Stimulated activated CD8-positive, alpha-beta memory T cell treated with anti-CD3 and anti-CD28 coated beads, Interleukin-15, amount 100 ng/mL, for 48 hours (primary cell): Measurements from ENCODE around the gene ULK4.

ENCODE experiments used
- DNase-seq, 2 donors: peaks; one replicate each; pipeline ENCODE4 v3.0.0-alpha.2; 2020; ENCODE audit warnings: low read depth in 2 of 2

Gene ULK4

DNA sequence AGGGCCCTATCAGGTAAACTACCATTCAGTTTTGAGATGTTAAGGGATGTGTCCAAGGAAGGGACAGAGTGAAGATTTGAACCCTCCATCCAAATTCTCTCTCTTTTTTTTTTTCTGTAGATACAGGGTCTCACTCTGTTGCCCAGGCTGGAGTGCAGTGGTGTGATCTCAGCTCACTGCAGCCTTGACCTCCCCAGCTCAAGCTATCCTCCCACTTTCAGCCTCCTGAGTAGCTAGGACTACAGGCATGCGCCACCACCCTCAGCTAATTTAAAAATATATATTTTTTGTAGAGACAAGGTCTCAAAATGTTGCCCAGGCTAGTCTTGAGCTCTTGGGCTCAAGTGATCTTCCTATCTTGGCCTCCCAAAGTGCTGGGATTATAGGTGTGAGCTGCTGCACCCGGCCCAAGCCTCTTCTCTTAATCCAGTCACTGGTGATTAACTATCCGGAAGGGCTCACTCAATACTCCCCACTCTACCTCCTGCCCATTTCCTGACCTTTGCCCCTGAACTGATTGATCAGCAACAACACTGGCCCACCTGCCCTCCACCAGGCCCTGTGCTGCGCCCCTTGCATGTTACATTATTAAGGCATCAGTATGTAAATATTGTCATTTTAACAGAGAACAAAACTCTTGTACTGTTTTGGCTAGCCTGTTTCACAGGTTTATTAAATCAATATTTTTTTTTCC lies 597.9 kb downstream of the ULK4 start:
- no peak for DNase-seq

- no peak for DNase-seq
These were observed 599.0 kb downstream of the ULK4 start for GRCh38 chr3:41362638-41363559.

DNA sequence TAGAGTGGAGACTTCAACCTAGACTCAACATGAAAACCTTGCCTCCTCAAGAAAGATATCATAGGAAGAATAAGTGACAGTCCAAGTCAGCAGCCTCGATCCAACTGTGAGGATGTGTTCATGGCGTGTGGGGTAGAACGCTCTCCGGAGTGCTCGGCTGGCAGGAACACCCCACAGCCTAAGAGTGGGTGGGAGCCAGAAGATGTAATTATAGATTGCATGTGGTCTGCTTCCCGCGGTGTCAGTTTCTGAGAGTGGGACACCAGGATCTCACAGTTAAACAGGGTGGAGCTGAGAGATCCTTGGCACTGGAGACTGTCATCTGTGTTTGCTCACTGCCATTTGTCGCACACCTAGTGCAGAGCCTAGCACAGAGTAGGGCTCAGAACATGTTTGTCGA lies 604.6 kb downstream of the ULK4 start:
- no peak for DNase-seq

DNA sequence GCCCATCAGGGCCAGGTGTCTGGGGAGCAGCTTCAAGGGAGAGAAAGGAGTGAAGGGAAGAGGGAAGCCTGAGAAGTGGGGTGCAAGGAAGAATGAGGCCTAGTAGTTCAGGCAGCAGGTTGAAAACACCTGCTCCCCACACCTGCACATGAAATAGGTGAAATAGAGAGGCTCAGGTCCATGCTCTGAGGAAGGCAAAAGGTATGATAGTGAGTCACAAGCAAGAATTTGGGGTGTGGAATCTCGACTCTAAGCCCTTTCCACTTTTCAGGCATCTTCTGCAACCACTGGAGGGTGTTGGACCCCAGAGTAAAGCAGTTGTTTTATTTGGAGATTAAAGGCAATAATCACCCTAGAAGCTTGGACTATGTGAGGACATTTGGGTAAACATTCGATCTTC lies 605.1 kb downstream of the ULK4 start:
- no peak for DNase-seq

DNA sequence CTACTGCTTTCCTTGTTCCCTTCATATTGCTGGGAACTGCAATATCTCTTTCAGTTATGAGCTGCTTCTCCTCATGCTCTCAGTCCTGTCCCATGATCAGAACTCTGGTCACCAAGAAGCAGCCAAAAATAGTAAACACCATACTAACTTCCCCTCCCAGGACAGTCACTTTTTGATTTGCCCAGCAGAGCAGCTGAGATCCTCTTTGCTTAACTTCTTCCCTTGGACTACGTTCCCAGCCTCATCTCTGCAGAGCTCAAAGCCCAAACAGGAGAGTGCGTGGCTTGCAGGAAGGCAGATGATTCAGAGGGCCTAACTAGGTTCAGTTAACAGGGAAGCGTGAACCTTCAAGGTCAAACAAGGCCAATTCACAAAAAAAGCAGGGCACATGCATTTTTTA lies 609.4 kb downstream of the ULK4 start:
- DNase-seq = no peak

GRCh38 chr3:41350441-41350840 lies 611.5 kb downstream of the ULK4 start:
- DNase-seq = no peak

GRCh38 chr3:41348401-41348800 lies 613.5 kb downstream of the ULK4 start:
- no peak for DNase-seq

- DNase-seq = no peak
These were observed 615.1 kb downstream of the ULK4 start for GRCh38 chr3:41346698-41347270.

DNA sequence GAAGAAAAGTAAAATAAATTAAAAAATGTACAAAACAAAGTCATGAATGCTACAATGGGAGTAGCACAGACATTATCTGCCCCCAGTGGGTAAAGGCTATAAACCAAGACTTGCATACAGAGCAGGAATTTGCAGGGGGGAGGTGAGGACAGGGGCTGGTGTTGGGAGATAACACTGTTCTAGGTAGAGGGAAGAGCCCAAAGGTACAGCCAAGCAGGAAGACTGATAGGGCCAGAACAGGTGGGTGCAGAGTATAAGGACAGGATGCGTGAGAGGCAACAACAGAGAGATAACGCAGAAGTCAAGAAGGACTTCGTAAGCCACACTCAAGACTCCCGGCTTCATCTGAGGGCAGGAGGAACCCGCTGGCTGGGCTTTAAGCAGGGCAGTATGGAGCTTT lies 616.1 kb downstream of the ULK4 start:
- DNase-seq = no peak

DNA sequence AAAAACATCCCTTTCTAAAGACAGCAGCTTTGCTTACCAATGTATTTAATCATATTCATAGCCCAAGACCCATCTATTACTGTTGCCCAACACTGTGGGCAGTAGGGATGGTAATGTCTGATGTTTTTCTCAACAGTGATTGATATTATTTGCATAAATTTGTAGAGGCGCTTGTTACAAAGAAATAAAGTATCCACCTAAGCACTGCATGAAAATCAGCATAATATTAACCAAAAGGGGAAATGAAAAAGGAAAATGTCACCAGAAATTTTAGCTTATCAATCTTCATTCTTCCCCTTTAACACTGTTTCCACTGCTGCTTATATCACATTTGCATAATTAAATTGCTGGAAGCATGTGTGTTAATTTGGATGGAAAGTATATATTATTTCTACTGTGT lies 622.1 kb downstream of the ULK4 start:
- DNase-seq = no peak

DNA sequence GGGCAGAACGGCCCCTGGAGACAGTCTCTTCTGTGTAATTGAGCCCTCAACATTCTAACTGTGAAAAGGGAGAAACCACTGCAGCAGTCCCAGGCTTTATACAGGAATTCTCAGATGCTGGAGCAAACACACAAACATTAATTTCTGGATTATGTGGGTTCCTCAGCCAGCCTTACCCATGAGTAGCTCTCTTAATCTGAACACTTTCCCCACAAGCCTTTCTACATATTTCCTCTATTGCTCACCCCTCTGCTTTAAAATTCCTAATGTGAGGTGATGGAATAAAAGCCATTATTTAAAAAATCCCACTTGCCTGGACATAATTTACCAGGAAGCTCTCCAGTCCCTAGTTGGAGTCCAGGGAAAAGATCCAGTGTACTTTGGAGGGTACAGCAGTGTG lies 623.6 kb downstream of the ULK4 start:
- no peak for DNase-seq

- DNase-seq = no peak
These were observed 627.5 kb downstream of the ULK4 start for GRCh38 chr3:41334426-41334825.

DNA sequence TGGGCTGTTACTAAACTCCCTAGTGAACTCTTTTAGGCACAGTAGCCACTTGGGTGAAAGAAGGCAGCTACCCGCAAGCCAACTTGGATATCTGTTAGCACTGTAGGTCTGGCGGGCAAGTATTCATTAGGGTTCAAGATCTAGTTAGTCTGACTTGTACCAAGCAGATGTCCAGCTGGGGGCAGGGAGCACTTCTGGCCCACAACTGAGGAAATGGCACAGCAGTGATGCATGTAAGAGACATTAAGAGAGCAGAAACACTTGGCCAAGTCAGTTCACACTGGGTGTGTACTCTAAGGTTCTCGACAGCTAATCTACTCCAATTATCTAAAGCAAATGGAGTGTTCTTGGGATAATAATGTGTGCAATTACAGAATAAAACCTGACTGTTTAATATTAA lies 630.9 kb downstream of the ULK4 start:
- no peak for DNase-seq

DNA sequence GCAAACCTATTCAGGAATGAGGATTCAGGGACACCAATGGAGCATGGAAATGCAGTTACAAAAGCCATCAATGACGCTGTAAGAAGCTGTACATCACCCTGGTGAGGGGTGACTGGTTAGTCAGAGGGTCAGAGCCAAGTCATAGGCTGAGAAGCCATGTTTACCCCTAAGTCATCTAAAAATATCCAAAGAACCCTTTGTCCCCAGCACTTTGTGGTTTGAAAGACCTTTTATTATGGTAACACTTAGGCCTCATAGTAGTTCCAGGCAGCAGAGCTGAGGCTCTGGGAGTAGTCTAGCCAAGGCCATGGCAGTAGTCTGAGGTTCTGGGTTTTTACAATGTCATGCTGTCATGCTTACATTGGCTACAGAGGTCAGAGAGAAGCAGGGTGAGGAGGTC lies 631.4 kb downstream of the ULK4 start:
- no peak for DNase-seq

GRCh38 chr3:41329881-41330280 lies 632.0 kb downstream of the ULK4 start:
- no peak for DNase-seq

GRCh38 chr3:41328926-41329325 lies 633.0 kb downstream of the ULK4 start:
- DNase-seq = no peak

DNA sequence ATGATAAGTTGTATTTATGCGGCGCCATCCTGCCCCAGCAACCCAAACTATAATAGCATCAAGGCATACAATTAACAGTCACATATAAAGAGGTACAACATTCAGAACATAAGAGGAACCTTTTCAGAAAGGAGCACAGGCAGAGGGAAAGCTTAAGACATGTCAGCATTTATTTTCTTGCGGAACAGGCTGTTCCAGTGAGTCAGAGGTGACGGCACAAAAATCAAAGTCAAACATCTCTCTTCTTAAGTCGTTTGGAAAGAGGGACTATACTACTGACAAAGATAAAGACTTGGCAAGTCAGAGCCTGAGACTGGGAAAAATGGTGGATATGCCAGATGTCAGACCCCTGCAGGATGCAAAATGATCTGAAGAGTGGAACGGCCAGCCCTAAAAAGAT lies 634.2 kb downstream of the ULK4 start:
- DNase-seq = no peak

GRCh38 chr3:41324156-41324475 lies 637.8 kb downstream of the ULK4 start:
- DNase-seq = no peak

- no peak for DNase-seq
These were observed 638.3 kb downstream of the ULK4 start for GRCh38 chr3:41323467-41324155.

- no peak for DNase-seq
These were observed 640.3 kb downstream of the ULK4 start for GRCh38 chr3:41321642-41321980.

GRCh38 chr3:41320953-41321641 lies 640.8 kb downstream of the ULK4 start:
- no peak for DNase-seq

DNA sequence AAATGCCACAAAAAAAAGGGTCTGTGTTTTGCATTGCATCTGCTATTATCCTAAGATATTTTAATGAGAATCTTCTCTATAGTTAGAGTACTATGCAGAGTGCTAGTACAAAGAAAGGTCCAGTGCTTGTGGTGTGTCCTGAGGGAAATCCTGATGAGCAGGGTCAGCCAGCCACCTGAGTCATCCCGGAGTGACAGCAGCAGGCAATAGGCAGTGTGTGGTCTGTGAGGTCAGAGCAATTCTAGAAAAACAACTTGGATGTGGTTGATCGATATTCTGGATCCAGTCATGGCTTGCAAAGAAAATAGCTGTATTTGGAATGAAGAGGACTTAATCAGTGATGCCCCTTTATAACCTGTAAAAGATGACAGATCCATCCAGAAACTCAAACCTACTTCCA lies 643.4 kb downstream of the ULK4 start:
- DNase-seq = no peak
